ENCODE measurements around the gene ABCA13. TPM values are rescaled to one million over a fixed set of nuclear protein-coding genes. Genes with fewer than 3 reads are reported as not detected.

ABCA13 gene
- total RNA-seq, 1 experiment from 2014 or later = not detected

GRCh38 chr7:48681006-48681405 is 509.7 kb downstream of the ABCA13 start:
- CTCF ChIA-PET = no interaction called here

More at GRCh38 chr7:48681006-48681405, 509.7 kb downstream of the ABCA13 start:
- H3K4me3 ChIP-seq (replicated peaks in 1 of 2; ENCODE audit: low read depth in 1 of 2, low read length in 2 of 2) = no peak overlapping the region
- no peak for DNase-seq (ENCODE audit: low read depth, low spot score)
- intact Hi-C loops (cut with micrococcal nuclease) = loop anchor here (5.0 kb wide), 1 partner anchor 34 kb away; no protein-coding TSS in a partner anchor
- no peak overlapping the region for H3K9ac ChIP-seq (ENCODE audit: low read length)
- H3K4me1 ChIP-seq (ENCODE audit: control insufficient read depth in 1 of 2, insufficient read depth in 2 of 2, low read length in 2 of 2) = no peaks in the 10 kb centered on the region
- H3K79me2 ChIP-seq (ENCODE audit: insufficient read depth, low read length) = no peaks in the 10 kb centered on the region
- ChIA-PET POLR2A (no interaction called here), RAD21 (ENCODE audit: low non-redundant PET in 1 of 2, low total read pairs in 2 of 2, uncharacterized antibody in 2 of 2, unreplicated experiment in 2 of 2) (no interaction called here)
- no peak overlapping the region for H2AFZ ChIP-seq (ENCODE audit: low read depth, low read length, poor library complexity, severe bottlenecking)
- BruUV-seq (replicated peaks) = no TSS peak
- H4K20me1 ChIP-seq (ENCODE audit: insufficient read depth) = no peaks in the 10 kb centered on the region
- H3K36me3 ChIP-seq (ENCODE audit: control insufficient read depth in 1 of 2, insufficient read depth in 2 of 2, low read length in 2 of 2) = no peaks in the 10 kb centered on the region
- H3K9me3 ChIP-seq (ENCODE audit: control insufficient read depth in 1 of 2, insufficient read depth in 1 of 2, low read depth in 1 of 2, low read length in 2 of 2) = peaks cover 0 to 3% of the 10 kb centered on the region in 2 experiments; a peak in 2 of 4 replicates
- no peak overlapping the region for H3K4me2 ChIP-seq (ENCODE audit: low read length)
- H3K27me3 ChIP-seq (ENCODE audit: insufficient read depth, low read length) = no peaks in the 10 kb centered on the region
- TF ChIP-seq ELF1 (IDR thresholded peaks at IDR 0.05; ENCODE audit: borderline replicate concordance, low read depth) (no peak), POLR2AphosphoS5 (IDR thresholded peaks at IDR 0.05; ENCODE audit: low read depth, low read length) (no peak), EZH2phosphoT487 (IDR thresholded peaks at IDR 0.05; ENCODE audit: borderline replicate concordance) (no peak), SRF (IDR thresholded peaks at IDR 0.05; ENCODE audit: low read depth) (no peak), EZH2 (IDR thresholded peaks at IDR 0.05) (no peak), FOSL1 (IDR thresholded peaks at IDR 0.05; ENCODE audit: low read depth) (no peak), CBX3 (IDR thresholded peaks at IDR 0.05; ENCODE audit: low read depth) (no peak), REST (IDR thresholded peaks at IDR 0.05; ENCODE audit: low read depth) (no peak), CEBPB (IDR thresholded peaks at IDR 0.05; ENCODE audit: low read depth) (no peak), EGR1 (IDR thresholded peaks at IDR 0.05; ENCODE audit: low read depth) (no peak), ZNF274 (IDR thresholded peaks at IDR 0.05; ENCODE audit: low read depth, low read length) (no peak)
- TF ChIP-seq, protein P1, sequence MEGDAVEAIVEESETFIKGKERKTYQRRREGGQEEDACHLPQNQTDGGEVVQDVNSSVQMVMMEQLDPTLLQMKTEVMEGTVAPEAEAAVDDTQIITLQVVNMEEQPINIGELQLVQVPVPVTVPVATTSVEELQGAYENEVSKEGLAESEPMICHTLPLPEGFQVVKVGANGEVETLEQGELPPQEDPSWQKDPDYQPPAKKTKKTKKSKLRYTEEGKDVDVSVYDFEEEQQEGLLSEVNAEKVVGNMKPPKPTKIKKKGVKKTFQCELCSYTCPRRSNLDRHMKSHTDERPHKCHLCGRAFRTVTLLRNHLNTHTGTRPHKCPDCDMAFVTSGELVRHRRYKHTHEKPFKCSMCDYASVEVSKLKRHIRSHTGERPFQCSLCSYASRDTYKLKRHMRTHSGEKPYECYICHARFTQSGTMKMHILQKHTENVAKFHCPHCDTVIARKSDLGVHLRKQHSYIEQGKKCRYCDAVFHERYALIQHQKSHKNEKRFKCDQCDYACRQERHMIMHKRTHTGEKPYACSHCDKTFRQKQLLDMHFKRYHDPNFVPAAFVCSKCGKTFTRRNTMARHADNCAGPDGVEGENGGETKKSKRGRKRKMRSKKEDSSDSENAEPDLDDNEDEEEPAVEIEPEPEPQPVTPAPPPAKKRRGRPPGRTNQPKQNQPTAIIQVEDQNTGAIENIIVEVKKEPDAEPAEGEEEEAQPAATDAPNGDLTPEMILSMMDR (IDR thresholded peaks at IDR 0.05 in 2 of 3, conservative IDR thresholded peaks at IDR 0.05 in 1 of 3; ENCODE audit: borderline replicate concordance in 1 of 3, insufficient read depth in 1 of 3, low read depth in 2 of 3, low read length in 2 of 3) = no peak
- no peak for ATAC-seq
- no peaks in the 10 kb centered on the region for H3K9me2 ChIP-seq (ENCODE audit: insufficient read depth)
- H3K27ac ChIP-seq (ENCODE audit: low read depth, low read length) = no peak overlapping the region
